GM12878 (cell line): ENCODE data around the gene HERPUD1. TPM values are rescaled to one million over a fixed set of nuclear protein-coding genes. Genes with fewer than 3 reads are reported as not detected.
A peak's percentile ranks its signal among the peaks of the same experiment; 100 is the strongest.
"Not testable (repeated sequence)": the region's sequence is repeated elsewhere in the genome, so short reads cannot be mapped to it uniquely, and the experiment has no call there.

Experiments
- ATAC-seq: fragments of 200-7000 bp; cut with Tn5 transposase; 3 replicates; pipeline ENCODE4 v1.9.1; 2020; ENCODE audit warnings: mild to moderate bottlenecking, moderate library complexity
- BruUV-seq: library from RNA; stranded (reverse); fragments of 400-500 nt; replicated peaks from 2 replicates; lab custom pipeline; 2021; lab: Mats Ljungman, UMichigan
- CTCF ChIA-PET: fragments of 300-600 bp; sonication (Branson Sonifier 250); formaldehyde crosslinking; extraction: SDS; loops from one replicate; lab custom pipeline; 2021; ENCODE audit warnings: inconsistent platforms; lab: Yijun Ruan, JAX
- POLR2A ChIA-PET: fragments of 350-600 bp; formaldehyde crosslinking; extraction: SDS; loops from one replicate; lab custom pipeline; 2021; ENCODE audit warnings: inconsistent platforms; lab: Charles Lee
- RAD21 ChIA-PET: fragments of 300-600 bp; sonication (Branson Sonifier 250); formaldehyde crosslinking; loops from one replicate; lab custom pipeline; 2023; ENCODE audit warnings: antibody characterized with exemption; ENCODE audit not compliant: unreplicated experiment; lab: Charles Lee
- SMC1A ChIA-PET: fragments of 300-600 bp; sonication (Branson Sonifier 250); formaldehyde crosslinking; loops from one replicate; lab custom pipeline; 2023; ENCODE audit not compliant: unreplicated experiment, uncharacterized antibody; lab: Charles Lee
- DNase-seq: peaks from one replicate; pipeline ENCODE4 v3.0.0-alpha.2; 2011; ENCODE audit warnings: low read depth, low spot score
- FAIRE-seq: peaks from 3 replicates; lab custom pipeline; 2011; peaks lifted over from hg19 to GRCh38; lab: Jason Lieb, UNC
- H2AFZ ChIP-seq: 2 replicates; pipeline ENCODE4 v1.6.0; 2011; ENCODE audit warnings: low read depth, low read length, control low read depth; ENCODE audit not compliant: control insufficient read depth
- H3K27ac ChIP-seq: 2 replicates; pipeline ENCODE4 v1.5.1; 2011; ENCODE audit warnings: control low read depth; ENCODE audit not compliant: control insufficient read depth, insufficient read depth
- H3K27me3 ChIP-seq, 2 experiments: replicated peaks in 1 of 2; 2 replicates each; pipeline versions ENCODE4 v1.6.0 to v1.6.1; 2011; ENCODE audit warnings: low read length in 1 of 2; ENCODE audit not compliant: control insufficient read depth in 2 of 2, insufficient read depth in 2 of 2
- H3K36me3 ChIP-seq, 2 experiments: 2 replicates each; pipeline ENCODE4 v1.5.1; 2011; ENCODE audit warnings: low read length in 1 of 2; ENCODE audit not compliant: control insufficient read depth in 2 of 2, insufficient read depth in 2 of 2
- H3K4me1 ChIP-seq: 2 replicates; pipeline ENCODE4 v1.6.1; 2011; ENCODE audit warnings: mild to moderate bottlenecking, low read length, moderate library complexity, mixed read lengths; ENCODE audit not compliant: control insufficient read depth, insufficient read depth
- H3K4me2 ChIP-seq: 2 replicates; pipeline ENCODE4 v1.6.0; 2011; ENCODE audit warnings: control low read depth; ENCODE audit not compliant: control insufficient read depth, insufficient read depth
- H3K4me3 ChIP-seq: fragments of 200-600 bp; sonication (generic); 2 replicates; pipeline ENCODE4 v1.5.1; 2016
- H3K79me2 ChIP-seq: 2 replicates; pipeline ENCODE4 v1.6.0; 2011; ENCODE audit warnings: low read length; ENCODE audit not compliant: control insufficient read depth, insufficient read depth
- H3K9ac ChIP-seq: 2 replicates; pipeline ENCODE4 v1.8.0; 2011; ENCODE audit warnings: low read length, control low read depth, mixed read lengths; ENCODE audit not compliant: control insufficient read depth, insufficient read depth
- H3K9me3 ChIP-seq: replicated peaks from 3 replicates; pipeline ENCODE4 v1.5.1; 2011; ENCODE audit warnings: mild to moderate bottlenecking, low read length; ENCODE audit not compliant: control insufficient read depth, insufficient read depth
- H4K20me1 ChIP-seq: 2 replicates; pipeline ENCODE4 v1.6.0; 2011; ENCODE audit not compliant: control insufficient read depth, insufficient read depth
- BHLHE40 ChIP-seq, 2 experiments: fragments of 450-650 bp in 1 of 2; IDR thresholded peaks; 2 replicates each; pipeline ENCODE4 v1.6.1; 2011 to 2017; ENCODE audit warnings: low read depth in 2 of 2, borderline replicate concordance in 1 of 2, improper control_type of control experiment in 1 of 2, low read length in 1 of 2, mild to moderate bottlenecking in 1 of 2
- BRCA1 ChIP-seq: IDR thresholded peaks from 2 replicates; pipeline ENCODE4 v1.6.1; 2011; ENCODE audit warnings: low read depth, low read length, improper control_type of control experiment
- CEBPB ChIP-seq, 2 experiments: fragments of 150-350 bp in 1 of 2; IDR thresholded peaks; 2 replicates each; pipeline ENCODE4 v1.6.1; 2012 to 2014; ENCODE audit warnings: low read depth in 2 of 2, low read length in 2 of 2, borderline replicate concordance in 1 of 2, inconsistent platforms in 1 of 2
- CREB1 ChIP-seq: IDR thresholded peaks from 2 replicates; pipeline ENCODE4 v1.6.1; 2012; ENCODE audit warnings: low read depth, mild to moderate bottlenecking, inconsistent platforms
- MXI1 ChIP-seq: fragments of 150-350 bp; IDR thresholded peaks from 2 replicates; pipeline ENCODE4 v1.6.1; 2011; ENCODE audit warnings: low read depth, mild to moderate bottlenecking, inconsistent platforms, low read length, improper control_type of control experiment
- SMARCA5 ChIP-seq: fragments of 450-650 bp; IDR thresholded peaks from 2 replicates; pipeline ENCODE4 v1.6.1; 2017; ENCODE audit warnings: mild to moderate bottlenecking
- SPI1 ChIP-seq: IDR thresholded peaks from 2 replicates; pipeline ENCODE4 v1.6.1; 2011; ENCODE audit warnings: low read depth, mild to moderate bottlenecking, low read length, moderate library complexity, borderline replicate concordance; ENCODE audit not compliant: insufficient read depth
- YY1 ChIP-seq: IDR thresholded peaks from 2 replicates; pipeline ENCODE4 v1.6.1; 2011; ENCODE audit warnings: low read depth, mild to moderate bottlenecking, low read length
- ZNF687 ChIP-seq: fragments of 450-650 bp; IDR thresholded peaks from 2 replicates; pipeline ENCODE4 v1.6.1; 2017; ENCODE audit warnings: mild to moderate bottlenecking, moderate library complexity
- ZZZ3 ChIP-seq: IDR thresholded peaks from 2 replicates; pipeline ENCODE4 v1.6.1; 2011; ENCODE audit warnings: low read depth; ENCODE audit not compliant: control insufficient read depth, insufficient read length
- WGBS: methylation state at CpG from one replicate; pipeline ENCODE4 v1.1.6; 2016; ENCODE audit warnings: low lambda C conversion rate; ENCODE audit not compliant: insufficient replicate concordance, insufficient coverage; ENCODE audit errors: missing lambda C conversion rate; 5-methylcytosine and 5-hydroxymethylcytosine counted together
- in situ Hi-C: fragments of 300-500 bp; cut with MboI; formaldehyde crosslinking; loops from 9 replicates; pipeline ENCODE4 v1.14.3; 2018; ENCODE audit warnings: mixed read lengths
- intact Hi-C: fragments of 100-400 bp; cut with micrococcal nuclease; formaldehyde crosslinking; loops from one replicate; pipeline ENCODE4 v1.14.2; 2022; ENCODE audit not compliant: unreplicated experiment
- polyA plus RNA-seq, 11 experiments: library from polyadenylated mRNA; depleted of rRNA in 4 of 11; unstranded in 6 of 11; stranded (reverse) in 5 of 11; fragments of >200 nt; fragmentation: Nextera tagmentation in 4 of 11; fragmentation: Illumina TruSeq in 1 of 11; extraction: Ambion mirVana in 4 of 11; extraction: Trizol in 1 of 11; gene quantifications; 1 replicate in 1 of 11; 2 replicates in 10 of 11; pipeline versions ENCODE4 v1.2.1 to v1.2.3, GENCODE V29; 2011 to 2016; ENCODE audit warnings: inconsistent platforms in 2 of 11, missing spikeins in 2 of 11, low read depth in 1 of 11
- total RNA-seq, 4 experiments: library from RNA; depleted of rRNA in 3 of 4; stranded (reverse); fragments of >200 nt in 3 of 4; fragmentation: Illumina TruSeq in 1 of 4; extraction: Trizol in 1 of 4; gene quantifications; 2 replicates each; pipeline versions ENCODE4 v1.2.1 to v1.2.3, GENCODE V29; 2013 to 2021

Gene HERPUD1
- total and polyA plus RNA-seq, 10 of the 15 experiments (the other 5 are each of a cell fraction or from before 2014, with no cell fraction given): 32.6 to 212 (median 122) TPM

GRCh38 chr16:56986361-56986760 is 54.4 kb downstream of the HERPUD1 start (continued):
- no peak for TF ChIP-seq SPI1

GRCh38 chr16:56986908-56987307 is 55.0 kb downstream of the HERPUD1 start:
- peaks cover 44% of the 10 kb centered on the region for H3K4me1 ChIP-seq
- peak overlapping the region; percentile 79; the same call in 1 of the 2 replicates for H3K4me3 ChIP-seq
- BruUV-seq, H2AFZ ChIP-seq, H3K9me3 ChIP-seq, H3K9ac ChIP-seq, intact Hi-C loops, H3K36me3 ChIP-seq, H4K20me1 ChIP-seq, H3K27me3 ChIP-seq, in situ Hi-C loops, DNase-seq, ATAC-seq, H3K27ac ChIP-seq: not testable (repeated sequence)
- peak; percentile 65 for FAIRE-seq
- H3K79me2 ChIP-seq: peaks cover 50% of the 10 kb centered on the region
- ChIA-PET POLR2A (interaction anchor here (1.1 to 15.9 kb wide), 6 partner anchors 9 to 59 kb away, joined by 7 to 343 read pairs (median 86); no protein-coding TSS in a partner anchor), SMC1A (interaction anchor here (0.8 to 31.6 kb wide), 7 partner anchors 8 to 62 kb away, joined by 3 to 604 read pairs (median 24); partner anchors contain the start of gene CETP), CTCF (interaction anchor here (1.1 to 19.4 kb wide), 9 partner anchors 9 to 124 kb away, joined by 3 to 420 read pairs (median 8); partner anchors contain the start of gene CETP), RAD21 (interaction anchor here (5.0 to 22.4 kb wide), 4 partner anchors 15 to 59 kb away, joined by 35 to 473 read pairs (median 213); partner anchors contain the start of gene CETP)
- WGBS: 100% methylated on average over 4 of the region's 4 CpGs
- peak overlapping the region; percentile 0; the same call in 1 of the 2 replicates for H3K4me2 ChIP-seq

- POLR2A ChIA-PET: interaction anchor here (0.6 to 15.9 kb wide), 9 partner anchors 8 to 63 kb away, joined by 3 to 343 read pairs (median 27); no protein-coding TSS in a partner anchor
- H3K4me1 ChIP-seq: peaks cover 39% of the 10 kb centered on the region
- BruUV-seq: no TSS peak
- H3K79me2 ChIP-seq: peaks cover 57% of the 10 kb centered on the region
- peak overlapping the region; percentile 79 for H3K4me3 ChIP-seq
- SMC1A ChIA-PET: interaction anchor here (0.8 to 31.6 kb wide), 10 partner anchors 8 to 133 kb away, joined by 3 to 604 read pairs (median 5); partner anchors contain the start of gene CETP
- H3K9me3 ChIP-seq: no peaks in the 10 kb centered on the region
- WGBS: 98% methylated on average over 2 of the region's 2 CpGs
- H3K9ac ChIP-seq: peak overlapping the region; percentile 88; the same call in 1 of the 2 replicates
- ATAC-seq (no peak), DNase-seq (no peak), FAIRE-seq (no peak)
- no peak overlapping the region for H3K27ac ChIP-seq
- intact Hi-C loops: no loop called here
- H2AFZ ChIP-seq: no peak overlapping the region
- CTCF ChIA-PET: interaction anchor here (0.8 to 19.4 kb wide), 10 partner anchors 10 to 125 kb away, joined by 3 to 420 read pairs (median 6); partner anchors contain the start of gene CETP
- H3K27me3 ChIP-seq: no peaks in the 10 kb centered on the region
- RAD21 ChIA-PET: interaction anchor here (0.7 to 22.4 kb wide), 5 partner anchors 9 to 58 kb away, joined by 6 to 473 read pairs (median 50); partner anchors contain the start of gene CETP
- no peaks in the 10 kb centered on the region for H4K20me1 ChIP-seq
- H3K36me3 ChIP-seq: no peaks in the 10 kb centered on the region
- H3K4me2 ChIP-seq: peak overlapping the region; percentile 98
- in situ Hi-C loops: no loop called here
- TF ChIP-seq CREB1 (no peak), YY1 (no peak), MXI1 (no peak), SMARCA5 (peak; percentile 60; the same call in 1 of the 2 replicates), ZNF687 (no peak), BHLHE40 (IDR thresholded peaks at IDR 0.05; ENCODE audit: borderline replicate concordance in 1 of 2, low read depth in 2 of 2, low read length in 1 of 2) (no peak), ZZZ3 (no peak), CEBPB (IDR thresholded peaks at IDR 0.05; ENCODE audit: borderline replicate concordance in 1 of 2, low read depth in 2 of 2, low read length in 2 of 2) (no peak), BRCA1 (no peak)
These were observed 55.8 kb downstream of the HERPUD1 start for GRCh38 chr16:56987692-56988091.
